PFSK-1 (cell line): ENCODE data around the gene TLCD2.
A peak's percentile ranks its signal among the peaks of the same experiment; 100 is the strongest.

Experiments used
- POLR2AphosphoS5 ChIP-seq: IDR thresholded peaks from 2 replicates; pipeline ENCODE4 v1.6.1; 2012; ENCODE audit warnings: low read depth, mild to moderate bottlenecking, control low read depth, low read length, moderate library complexity
- REST ChIP-seq, 2 experiments: IDR thresholded peaks; 2 replicates each; pipeline versions ENCODE4 v1.6.1 to v1.8.0; 2011 to 2012; ENCODE audit warnings: low read depth in 2 of 2, low read length in 2 of 2, control low read depth in 1 of 2, inconsistent platforms in 1 of 2, mild to moderate bottlenecking in 1 of 2, moderate library complexity in 1 of 2; ENCODE audit not compliant: insufficient read depth in 1 of 2
- SIN3A ChIP-seq: IDR thresholded peaks from 2 replicates; pipeline ENCODE4 v1.6.1; 2012; ENCODE audit warnings: mild to moderate bottlenecking, low read length, moderate library complexity, borderline replicate concordance; ENCODE audit not compliant: insufficient read depth
- TAF1 ChIP-seq: IDR thresholded peaks from 2 replicates; pipeline ENCODE4 v1.6.1; 2012; ENCODE audit warnings: low read length, control low read depth, borderline replicate concordance; ENCODE audit not compliant: insufficient read depth

- TF ChIP-seq POLR2AphosphoS5: peak; percentile 50; the same call in 1 of the 2 replicates
- TF ChIP-seq TAF1: no peak
- TF ChIP-seq SIN3A: no peak
- TF ChIP-seq REST (IDR thresholded peaks at IDR 0.05; ENCODE audit: insufficient read depth in 1 of 2, low read depth in 2 of 2, low read length in 2 of 2): no peak
Observed at GRCh38 chr17:1709971-1710806, at the start of gene TLCD2.
